Type B pancreatic cell (in vitro differentiated cells): ENCODE measurements around the gene CUX1. TPM values are rescaled to one million over a fixed set of nuclear protein-coding genes. Genes with fewer than 3 reads are reported as not detected.

Source experiments
- DNase-seq: peaks from one replicate; pipeline ENCODE4 v3.0.0; 2021; ENCODE audit warnings: mixed read lengths; ENCODE audit not compliant: unreplicated experiment; ENCODE audit errors: extremely low spot score
- H3K27ac Mint-ChIP-seq: 2 replicates; pipeline ENCODE4 v1.8.0; 2021; ENCODE audit warnings: mild to moderate bottlenecking, mixed read lengths
- H3K27me3 Mint-ChIP-seq: 2 replicates; pipeline ENCODE4 v1.8.0; 2021; ENCODE audit warnings: mixed read lengths
- H3K36me3 Mint-ChIP-seq: 2 replicates; pipeline ENCODE4 v1.8.0; 2021; ENCODE audit warnings: mixed read lengths
- H3K4me1 Mint-ChIP-seq: one replicate; pipeline ENCODE4 v1.8.0; 2021; ENCODE audit warnings: mixed read lengths; ENCODE audit not compliant: unreplicated experiment
- H3K4me3 Mint-ChIP-seq: 2 replicates; pipeline ENCODE4 v1.8.0; 2021; ENCODE audit warnings: mild to moderate bottlenecking, mixed read lengths
- H3K9me3 Mint-ChIP-seq: 2 replicates; pipeline ENCODE4 v1.8.0; 2021; ENCODE audit warnings: mixed read lengths
- CTCF ChIP-seq: fragments of 200-600 bp; sonication (generic); conservative IDR thresholded peaks from 2 replicates; pipeline ENCODE4 v1.5.0; 2021; ENCODE audit warnings: antibody characterized with exemption, mild to moderate bottlenecking
- total RNA-seq: library from RNA; stranded (reverse); gene quantifications from 2 replicates; pipeline ENCODE4 v1.2.1, GENCODE V29; 2021; ENCODE audit warnings: low replicate concordance

CUX1 gene
- total RNA-seq, 1 donor from 2014 or later: 76.4 TPM

GRCh38 chr7:101880282-101881054 is 63.0 kb downstream of the CUX1 start:
- no peak for TF ChIP-seq CTCF
- H3K4me3 Mint-ChIP-seq: peak overlapping the region; percentile 50
- DNase-seq: no peak
- peaks cover 3% of the 10 kb centered on the region for H3K36me3 Mint-ChIP-seq
- H3K27ac Mint-ChIP-seq: peak overlapping the region; percentile 98
- H3K4me1 Mint-ChIP-seq: peaks cover 61% of the 10 kb centered on the region
- peaks cover 4% of the 10 kb centered on the region for H3K9me3 Mint-ChIP-seq
- no peaks in the 10 kb centered on the region for H3K27me3 Mint-ChIP-seq

DNA sequence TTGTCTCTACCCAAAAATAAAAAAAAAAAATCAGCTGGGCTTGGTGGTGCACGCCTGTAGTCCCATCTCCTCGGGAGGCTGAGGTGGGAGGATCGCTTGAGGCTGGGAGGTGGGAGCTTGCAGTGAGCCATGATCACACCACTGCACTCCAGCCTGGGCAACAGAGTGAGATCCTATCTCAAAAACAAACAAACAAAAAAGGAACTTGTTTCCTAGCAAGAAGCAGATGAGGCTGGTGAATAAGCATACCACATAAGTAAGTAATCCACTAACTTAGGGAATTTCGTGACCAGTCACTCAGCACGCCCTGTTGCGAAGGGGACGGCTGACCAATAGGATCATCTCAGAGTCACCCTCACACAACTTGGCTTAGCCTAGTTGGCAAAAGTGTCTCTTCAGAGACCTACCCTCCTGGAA is 64.6 kb downstream of the CUX1 start:
- Mint-ChIP-seq H3K27ac (peak overlapping the region; percentile 98), H3K9me3 (peaks cover under 1% of the 10 kb centered on the region), H3K36me3 (peaks cover 3% of the 10 kb centered on the region), H3K4me1 (peaks cover 56% of the 10 kb centered on the region), H3K4me3 (peak overlapping the region; percentile 40), H3K27me3 (no peaks in the 10 kb centered on the region)
- no peak for DNase-seq
- TF ChIP-seq CTCF: no peak

DNA sequence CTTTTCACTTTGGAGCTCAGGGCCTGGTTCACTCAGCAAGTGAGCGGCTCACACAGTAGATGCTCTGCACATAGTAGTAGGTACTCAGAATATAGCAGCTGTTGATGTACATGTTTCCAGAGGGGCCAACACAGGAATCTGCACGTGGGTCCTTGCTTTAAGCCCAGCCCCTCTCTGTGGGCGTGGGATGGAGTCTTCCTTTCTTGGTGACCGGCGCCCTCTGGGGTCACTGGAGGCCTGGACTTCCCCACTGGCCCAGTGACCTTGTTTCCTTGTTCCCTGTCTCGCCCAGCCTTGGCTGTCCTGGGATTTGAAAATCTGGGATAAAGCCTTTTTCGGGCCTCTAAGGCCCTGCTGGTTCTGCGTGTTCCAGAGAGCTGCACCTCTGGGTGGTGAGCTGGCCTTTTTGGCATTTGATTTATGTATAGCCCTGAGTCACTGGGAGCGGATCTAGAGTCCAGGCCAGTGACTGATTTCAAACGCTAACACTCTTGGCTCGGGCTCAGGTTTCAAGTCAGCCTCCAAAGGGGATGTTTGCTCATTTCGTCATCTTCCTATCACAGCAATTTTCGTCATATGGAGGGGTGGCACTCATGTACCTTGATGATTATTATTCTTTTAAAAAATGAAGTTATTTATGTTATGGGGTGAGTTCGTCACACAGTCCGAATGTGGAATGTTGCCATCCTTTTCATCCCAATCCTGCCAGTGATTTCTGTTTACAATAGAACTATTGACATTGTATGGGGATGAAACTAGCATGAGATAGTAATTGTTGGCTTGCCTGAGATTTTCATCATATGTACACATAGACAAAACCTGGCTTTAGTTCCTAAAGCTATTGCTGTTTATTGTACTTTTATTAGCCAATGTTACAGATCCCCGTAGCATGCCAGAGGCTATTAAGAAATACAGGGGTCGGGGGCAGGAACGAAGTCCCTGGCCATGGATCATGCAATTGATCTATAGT is 65.5 kb downstream of the CUX1 start:
- no peak for DNase-seq
- Mint-ChIP-seq H3K36me3 (peaks cover 3% of the 10 kb centered on the region), H3K27me3 (no peaks in the 10 kb centered on the region), H3K4me1 (peaks cover 51% of the 10 kb centered on the region), H3K27ac (peak overlapping the region; percentile 98), H3K9me3 (no peaks in the 10 kb centered on the region), H3K4me3 (peak overlapping the region; percentile 71)
- no peak for TF ChIP-seq CTCF

DNA sequence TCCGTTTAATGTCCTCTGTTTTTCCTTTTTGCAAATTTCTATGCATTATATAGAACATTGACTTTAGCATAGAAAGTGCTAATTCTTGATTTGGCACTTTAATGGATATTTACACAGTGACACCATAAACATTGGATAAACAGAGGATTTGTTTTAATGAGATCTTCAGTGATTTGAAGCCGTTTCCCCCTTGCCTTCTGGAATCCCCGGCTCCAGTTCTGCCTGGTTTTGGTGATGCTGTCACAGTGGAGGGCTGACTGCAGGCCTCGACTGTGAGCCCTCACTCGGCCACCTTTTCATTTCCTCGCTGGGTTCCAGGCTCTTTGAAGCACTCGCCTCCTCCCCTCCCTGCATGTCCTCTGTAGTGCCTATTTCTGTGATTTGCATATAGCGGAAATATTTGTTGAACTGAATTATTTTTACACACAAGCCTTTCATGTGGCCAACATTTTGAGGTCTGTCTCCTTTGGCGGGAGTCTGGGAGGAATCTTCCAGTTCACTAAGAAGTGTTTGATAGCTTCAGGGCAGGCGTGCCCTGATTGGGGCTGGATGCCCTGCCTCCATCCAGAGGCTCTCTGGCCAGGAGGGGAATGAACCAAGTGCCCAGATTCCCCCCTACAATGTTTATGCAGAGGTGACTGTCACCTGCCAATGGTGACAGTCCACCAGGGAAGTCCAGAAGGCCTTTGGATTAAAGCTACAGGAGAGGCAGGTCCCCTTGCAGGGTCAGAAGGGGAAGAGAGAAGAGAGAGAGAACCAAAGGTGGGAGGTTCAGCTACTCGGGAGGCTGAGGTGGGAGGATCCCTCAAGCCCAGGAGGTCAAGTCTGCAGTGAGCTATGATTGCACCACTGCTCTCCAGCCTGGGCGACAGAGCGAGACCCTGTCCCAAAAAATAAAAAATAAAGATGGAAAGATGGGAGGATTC is 67.5 kb downstream of the CUX1 start:
- H3K27ac Mint-ChIP-seq: peak overlapping the region; percentile 77
- no peaks in the 10 kb centered on the region for H3K9me3 Mint-ChIP-seq

More for the DNA sequence above, 67.5 kb downstream of the CUX1 start:
- Mint-ChIP-seq H3K4me1 (peaks cover 53% of the 10 kb centered on the region), H3K27me3 (no peaks in the 10 kb centered on the region), H3K4me3 (no peak overlapping the region), H3K36me3 (peaks cover 6% of the 10 kb centered on the region)
- DNase-seq: no peak
- TF ChIP-seq CTCF: no peak
